AG09309 (cell line): ENCODE data around the gene IFRD1.

Experiments used
- DNase-seq: peaks from one replicate; pipeline ENCODE4 v3.0.0-alpha.2; 2010; ENCODE audit warnings: low read depth
- H3K4me3 ChIP-seq: 2 replicates; pipeline ENCODE4 v1.5.1; 2011; ENCODE audit warnings: mild to moderate bottlenecking, low read depth, low read length, moderate library complexity; ENCODE audit not compliant: control insufficient read depth
- TF ChIP-seq, protein P1 (sequence below): IDR thresholded peaks from 2 replicates; pipeline ENCODE4 v1.5.1; 2011; ENCODE audit warnings: mild to moderate bottlenecking, low read depth, low read length, inconsistent platforms; ENCODE audit not compliant: insufficient read depth, control insufficient read depth; ENCODE audit errors: missing control alignments

The IFRD1 gene

DNA sequence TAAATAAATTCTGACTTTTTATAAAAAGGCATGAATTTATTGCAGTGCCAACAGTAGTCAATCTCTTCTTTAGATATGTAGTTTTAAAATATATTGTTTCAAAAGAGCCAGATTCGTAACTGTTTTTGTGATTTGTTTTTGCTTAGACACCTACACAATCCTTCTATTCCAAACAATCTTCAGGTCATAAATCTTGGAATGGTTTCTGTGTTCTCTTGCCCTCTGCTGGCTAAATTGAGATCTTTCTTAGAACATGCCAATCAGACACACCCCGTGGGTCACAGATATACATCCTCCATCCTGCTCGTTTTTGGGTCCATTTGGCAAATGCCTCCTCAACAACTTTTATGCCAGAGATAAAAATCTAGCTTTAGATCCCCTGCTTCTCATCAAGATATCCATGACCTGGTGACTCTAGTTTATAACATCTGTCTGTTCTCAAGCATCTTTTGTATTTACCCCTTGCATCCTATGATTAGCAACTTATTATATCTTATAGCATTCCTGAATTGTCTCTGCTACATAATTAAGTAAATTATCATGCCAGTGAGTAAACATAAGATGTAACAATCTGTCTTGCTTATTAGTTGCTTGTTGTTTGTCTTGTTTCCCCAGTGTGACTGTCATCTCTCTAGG lies 35.3 kb upstream of the IFRD1 start:
- H3K4me3 ChIP-seq: no peak overlapping the region
- DNase-seq: no peak
- TF ChIP-seq, protein P1, sequence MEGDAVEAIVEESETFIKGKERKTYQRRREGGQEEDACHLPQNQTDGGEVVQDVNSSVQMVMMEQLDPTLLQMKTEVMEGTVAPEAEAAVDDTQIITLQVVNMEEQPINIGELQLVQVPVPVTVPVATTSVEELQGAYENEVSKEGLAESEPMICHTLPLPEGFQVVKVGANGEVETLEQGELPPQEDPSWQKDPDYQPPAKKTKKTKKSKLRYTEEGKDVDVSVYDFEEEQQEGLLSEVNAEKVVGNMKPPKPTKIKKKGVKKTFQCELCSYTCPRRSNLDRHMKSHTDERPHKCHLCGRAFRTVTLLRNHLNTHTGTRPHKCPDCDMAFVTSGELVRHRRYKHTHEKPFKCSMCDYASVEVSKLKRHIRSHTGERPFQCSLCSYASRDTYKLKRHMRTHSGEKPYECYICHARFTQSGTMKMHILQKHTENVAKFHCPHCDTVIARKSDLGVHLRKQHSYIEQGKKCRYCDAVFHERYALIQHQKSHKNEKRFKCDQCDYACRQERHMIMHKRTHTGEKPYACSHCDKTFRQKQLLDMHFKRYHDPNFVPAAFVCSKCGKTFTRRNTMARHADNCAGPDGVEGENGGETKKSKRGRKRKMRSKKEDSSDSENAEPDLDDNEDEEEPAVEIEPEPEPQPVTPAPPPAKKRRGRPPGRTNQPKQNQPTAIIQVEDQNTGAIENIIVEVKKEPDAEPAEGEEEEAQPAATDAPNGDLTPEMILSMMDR: peak; percentile 53

DNA sequence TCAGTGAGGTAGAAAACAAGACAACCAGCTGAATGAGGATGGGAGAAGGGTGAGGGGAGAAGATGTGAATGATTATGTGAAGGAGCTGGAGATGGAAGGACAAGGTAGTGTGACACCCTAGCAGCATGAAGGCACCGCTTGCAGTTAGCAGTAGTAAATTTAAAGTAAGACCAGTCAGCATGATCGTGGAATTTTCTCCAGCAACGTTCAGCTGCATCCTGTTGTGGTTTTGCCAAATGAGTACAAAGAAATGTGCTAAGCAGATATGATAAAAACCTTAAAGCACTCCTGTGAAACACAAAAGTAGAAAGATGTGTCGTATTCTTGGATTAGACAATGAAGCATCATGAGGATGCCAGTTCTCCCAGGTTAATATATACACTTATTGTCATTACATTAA lies 34.1 kb upstream of the IFRD1 start:
- TF ChIP-seq, protein P1: no peak
- DNase-seq: no peak
- H3K4me3 ChIP-seq: no peak overlapping the region

DNA sequence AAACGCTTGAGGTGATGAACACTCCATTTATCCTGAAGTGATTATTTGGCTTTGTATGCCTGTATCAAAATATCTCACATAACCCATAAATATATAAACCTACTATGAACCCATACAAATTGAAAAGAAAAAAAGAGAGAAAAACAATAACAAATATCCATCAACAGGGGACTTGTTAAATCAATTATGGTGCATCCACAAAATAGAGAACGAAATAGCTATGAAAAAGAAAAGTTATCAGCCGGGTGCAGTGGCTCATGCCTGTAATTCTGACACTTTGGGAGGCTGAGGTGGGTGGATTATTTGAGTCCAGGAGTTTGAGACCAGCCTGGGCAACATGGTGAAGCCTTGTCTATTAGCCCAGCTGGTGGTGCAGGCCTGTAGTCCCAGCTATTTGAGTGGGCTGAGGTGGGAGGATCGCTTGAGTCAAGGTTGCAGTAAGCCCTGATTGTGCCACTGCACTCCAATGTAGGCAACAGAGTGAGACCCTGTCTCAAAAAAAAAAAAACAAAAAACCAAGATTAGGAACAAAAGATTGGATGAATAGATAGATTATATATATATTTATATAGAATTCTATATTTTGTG lies 30.6 kb upstream of the IFRD1 start:
- no peak for DNase-seq
- TF ChIP-seq, protein P1: no peak
- H3K4me3 ChIP-seq: no peak overlapping the region

DNA sequence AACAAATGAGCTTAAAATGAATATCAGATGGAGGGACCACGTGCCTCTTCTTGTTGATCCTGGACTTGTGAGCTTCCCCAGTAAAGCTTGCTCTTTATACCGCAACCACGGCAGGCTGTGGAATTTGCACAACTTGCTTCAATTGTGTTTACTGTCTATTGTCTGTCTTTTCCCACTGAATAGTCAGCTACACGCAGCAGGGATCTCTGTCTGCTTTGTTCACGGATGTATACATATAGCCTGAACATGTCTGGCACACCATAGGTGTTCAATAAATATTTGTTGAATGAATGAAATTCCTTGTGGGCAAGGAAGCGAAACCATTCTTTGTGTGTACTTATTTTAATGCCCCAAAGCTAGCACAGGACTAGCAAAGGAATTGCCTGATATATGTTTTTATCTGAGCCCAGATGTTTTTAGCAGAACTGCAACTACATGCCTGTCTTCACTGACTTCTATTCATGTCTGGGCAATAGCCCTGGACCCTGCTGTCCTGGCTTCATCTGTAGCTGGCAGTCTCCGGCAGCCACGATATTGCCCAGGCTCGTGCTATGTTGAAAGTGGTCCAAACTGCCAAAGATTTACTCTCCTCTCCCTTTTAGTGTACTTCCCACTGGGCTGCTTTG lies 29.9 kb upstream of the IFRD1 start:
- TF ChIP-seq, protein P1: no peak
- no peak for DNase-seq

DNA sequence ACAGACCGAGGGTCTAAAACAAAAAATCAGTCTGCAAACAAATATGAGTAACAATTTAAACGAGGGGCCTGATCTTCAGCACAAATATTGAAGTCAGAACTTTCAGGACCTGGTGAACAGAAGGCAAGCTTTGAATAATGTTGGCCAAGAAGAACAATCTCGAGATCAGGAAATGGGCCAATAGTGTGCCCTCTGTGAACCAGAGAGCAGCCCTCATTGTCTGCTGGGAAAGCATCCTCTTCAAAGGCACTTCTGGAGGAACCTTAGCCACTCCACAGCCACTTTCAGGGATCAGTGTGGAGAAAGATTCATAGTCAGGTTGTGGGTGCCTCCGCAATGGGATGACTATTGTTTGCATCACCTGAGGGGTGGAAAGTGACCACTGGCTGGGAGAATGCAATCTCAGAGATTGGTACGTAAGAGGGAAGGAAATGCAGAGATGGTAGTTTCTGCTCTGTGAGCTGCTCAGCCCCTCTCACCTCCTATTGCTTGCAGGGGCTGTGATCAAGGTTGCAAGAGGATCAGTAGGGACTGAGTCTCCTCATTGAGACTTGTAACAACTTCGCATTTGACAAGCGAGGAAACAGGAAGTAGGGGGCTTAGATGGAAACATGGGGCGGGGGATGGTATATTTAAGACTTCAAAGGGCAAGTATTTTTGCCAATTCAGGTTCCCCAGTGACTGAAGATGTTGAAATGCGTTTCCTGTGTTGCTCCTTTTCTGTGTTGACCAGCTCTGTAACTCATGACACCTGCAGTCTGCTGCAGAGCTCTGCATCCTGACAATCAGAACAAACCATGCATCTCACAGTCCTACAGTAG lies 28.4 kb upstream of the IFRD1 start:
- no peak overlapping the region for H3K4me3 ChIP-seq
- TF ChIP-seq, protein P1: no peak

More for the DNA sequence above, 29.9 kb upstream of the IFRD1 start:
- H3K4me3 ChIP-seq: no peak overlapping the region

DNA sequence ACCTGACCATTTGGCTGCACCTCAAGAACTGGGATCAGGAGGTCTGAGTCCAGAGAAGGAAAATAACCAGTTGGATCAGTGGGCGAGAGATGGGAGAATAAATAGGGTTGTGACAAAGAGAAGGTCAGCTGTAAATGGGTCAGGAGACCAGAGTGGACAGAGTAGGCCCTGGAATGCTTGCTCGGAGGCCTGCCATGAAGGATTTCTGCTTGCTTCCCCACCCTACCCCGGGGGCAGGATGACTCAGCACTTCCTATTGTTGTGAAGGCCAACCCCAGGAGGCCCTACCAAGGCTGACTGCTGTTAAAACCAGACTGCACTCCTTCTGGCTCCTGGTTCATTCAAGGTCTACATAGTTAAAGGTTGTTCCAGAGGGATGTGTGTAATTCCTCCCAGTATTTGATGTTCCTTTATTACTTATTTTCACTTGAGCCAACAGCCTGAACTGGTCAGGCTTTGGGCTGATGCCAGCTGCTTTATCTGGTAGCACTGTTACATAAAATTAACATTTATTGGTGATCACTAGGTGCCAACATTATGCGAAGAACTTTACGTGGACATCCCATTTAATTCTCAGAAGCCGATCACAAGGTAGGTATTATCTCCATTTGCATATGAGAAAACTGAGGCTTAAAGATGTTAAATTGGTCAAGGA lies 27.3 kb upstream of the IFRD1 start:
- DNase-seq: peak; percentile 82
- TF ChIP-seq, protein P1: no peak
- H3K4me3 ChIP-seq: no peak overlapping the region

More for the DNA sequence above, 28.4 kb upstream of the IFRD1 start:
- DNase-seq: no peak
